Fibroblast of villous mesenchyme (primary cell): ENCODE data around the gene ACVR1. TPM values are rescaled to one million over a fixed set of nuclear protein-coding genes. Genes with fewer than 3 reads are reported as not detected.

Source experiments
- DNase-seq: peaks from one replicate; pipeline ENCODE4 v3.0.0-alpha.2; 2010; ENCODE audit warnings: low read depth
- H3K4me3 ChIP-seq: 2 replicates; pipeline ENCODE4 v1.5.1; 2011; ENCODE audit warnings: low read depth, mild to moderate bottlenecking, low read length
- total RNA-seq: library from RNA; depleted of rRNA; stranded (reverse); fragments of >200 nt; gene quantifications from 2 replicates; pipeline ENCODE4 v1.2.3, GENCODE V29; 2012
- TF ChIP-seq, protein P1 (sequence below): IDR thresholded peaks from 2 replicates; pipeline ENCODE4 v1.5.1; 2012; ENCODE audit warnings: low read depth, mild to moderate bottlenecking, low read length; ENCODE audit not compliant: insufficient read depth

The ACVR1 gene
- total RNA-seq, 1 donor, result 44.9 TPM

DNA sequence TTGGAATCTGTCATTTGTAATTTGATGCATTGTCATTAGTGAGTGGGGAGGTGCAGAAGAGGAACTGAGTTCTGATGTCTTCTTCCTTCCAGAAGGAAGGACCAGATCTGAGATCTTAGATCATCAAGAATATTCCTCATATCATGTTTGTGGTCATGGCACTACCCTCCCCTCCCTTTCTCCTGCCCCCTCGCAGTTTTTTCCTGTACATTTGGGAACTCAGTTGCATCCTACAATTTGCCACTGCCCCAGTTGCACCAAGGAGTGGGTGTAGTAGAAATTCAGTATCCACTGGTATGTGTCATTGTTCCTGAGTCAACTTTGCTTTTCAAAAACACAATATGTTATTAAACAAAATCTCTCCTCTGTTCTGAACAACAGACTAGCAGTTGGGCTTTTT, 26.6 kb upstream of the ACVR1 start:
- H3K4me3 ChIP-seq, result no peak overlapping the region
- TF ChIP-seq, protein P1, sequence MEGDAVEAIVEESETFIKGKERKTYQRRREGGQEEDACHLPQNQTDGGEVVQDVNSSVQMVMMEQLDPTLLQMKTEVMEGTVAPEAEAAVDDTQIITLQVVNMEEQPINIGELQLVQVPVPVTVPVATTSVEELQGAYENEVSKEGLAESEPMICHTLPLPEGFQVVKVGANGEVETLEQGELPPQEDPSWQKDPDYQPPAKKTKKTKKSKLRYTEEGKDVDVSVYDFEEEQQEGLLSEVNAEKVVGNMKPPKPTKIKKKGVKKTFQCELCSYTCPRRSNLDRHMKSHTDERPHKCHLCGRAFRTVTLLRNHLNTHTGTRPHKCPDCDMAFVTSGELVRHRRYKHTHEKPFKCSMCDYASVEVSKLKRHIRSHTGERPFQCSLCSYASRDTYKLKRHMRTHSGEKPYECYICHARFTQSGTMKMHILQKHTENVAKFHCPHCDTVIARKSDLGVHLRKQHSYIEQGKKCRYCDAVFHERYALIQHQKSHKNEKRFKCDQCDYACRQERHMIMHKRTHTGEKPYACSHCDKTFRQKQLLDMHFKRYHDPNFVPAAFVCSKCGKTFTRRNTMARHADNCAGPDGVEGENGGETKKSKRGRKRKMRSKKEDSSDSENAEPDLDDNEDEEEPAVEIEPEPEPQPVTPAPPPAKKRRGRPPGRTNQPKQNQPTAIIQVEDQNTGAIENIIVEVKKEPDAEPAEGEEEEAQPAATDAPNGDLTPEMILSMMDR, result no peak
- no peak for DNase-seq

- TF ChIP-seq, protein P1, result peak; percentile 39
- DNase-seq, result no peak
- no peak overlapping the region for H3K4me3 ChIP-seq
Measured at GRCh38 chr2:157901325-157901724, 25.2 kb upstream of the ACVR1 start.

DNA sequence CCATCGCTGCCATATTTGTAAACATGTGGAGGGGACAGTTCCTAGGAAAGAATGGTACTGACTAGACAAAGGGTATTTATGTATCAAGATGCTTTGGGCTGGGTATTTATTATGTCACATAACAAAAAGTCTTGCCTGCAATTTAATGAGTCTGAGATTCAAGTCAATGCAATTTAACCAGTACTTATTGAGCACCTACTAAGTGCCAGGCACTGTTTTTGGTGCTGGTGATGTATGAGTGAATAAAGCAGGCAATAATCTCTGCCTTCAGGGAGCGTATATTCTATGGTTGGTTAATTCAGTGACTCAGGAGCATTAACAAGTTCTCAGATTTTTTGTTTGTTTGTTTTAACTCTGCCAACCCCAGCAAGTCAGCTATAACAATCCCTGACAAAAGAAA, 24.6 kb upstream of the ACVR1 start:
- DNase-seq, result no peak
- no peak overlapping the region for H3K4me3 ChIP-seq
- TF ChIP-seq, protein P1, result no peak

DNA sequence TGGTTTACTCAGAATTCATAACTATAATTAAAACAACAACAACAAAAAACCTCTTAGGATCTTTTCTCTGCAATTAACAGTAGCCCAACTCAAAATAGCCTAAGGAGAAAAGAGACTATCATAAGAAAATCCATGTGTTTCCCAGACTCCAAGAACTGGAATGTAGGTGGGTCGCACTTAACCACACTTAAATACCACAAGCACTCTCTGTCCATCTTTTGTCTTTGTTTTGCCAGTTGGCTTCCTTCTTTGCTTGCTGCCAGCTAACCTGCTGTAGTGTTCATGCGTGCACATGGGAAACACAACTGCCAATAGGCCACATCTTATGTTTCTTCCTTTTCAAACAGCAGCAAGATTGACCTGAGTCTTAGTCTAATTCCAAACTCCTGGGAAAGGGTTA, 24.1 kb upstream of the ACVR1 start:
- DNase-seq, result no peak
- TF ChIP-seq, protein P1, result no peak
- H3K4me3 ChIP-seq, result no peak overlapping the region

DNA sequence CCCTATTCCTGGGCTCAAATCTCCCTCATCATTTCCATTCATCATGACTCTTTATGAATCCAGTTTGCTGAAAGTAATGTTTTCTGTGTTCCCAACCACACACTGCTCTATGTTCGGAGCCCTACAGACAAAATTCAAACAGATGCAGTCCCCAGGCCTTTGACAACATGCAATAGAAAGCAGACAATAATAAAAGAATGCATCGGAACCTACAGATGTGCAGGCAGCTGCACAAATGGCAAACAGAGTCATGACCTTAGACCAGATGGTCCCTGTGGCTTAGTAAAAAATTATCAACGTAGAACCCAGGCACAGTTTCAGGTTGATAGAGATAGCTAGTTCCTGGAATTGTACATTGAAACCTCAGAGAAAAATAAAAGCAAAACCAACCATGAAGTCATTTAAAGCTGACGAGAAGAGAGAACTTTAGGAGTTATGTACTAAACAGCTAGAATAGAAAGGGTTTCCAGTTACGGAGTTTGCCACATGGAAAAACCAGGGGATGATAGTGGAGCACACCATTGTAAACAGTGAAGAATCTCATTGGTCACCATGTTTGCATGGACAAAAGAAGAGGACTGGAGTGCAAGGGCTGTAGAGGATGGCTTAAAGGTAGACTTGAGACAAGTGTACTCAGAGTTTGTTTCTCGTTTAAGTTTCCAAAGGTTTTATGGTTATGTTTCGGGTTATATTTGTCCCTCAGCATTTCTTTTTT, 23.2 kb upstream of the ACVR1 start:
- no peak overlapping the region for H3K4me3 ChIP-seq
- no peak for DNase-seq
- TF ChIP-seq, protein P1, result no peak

DNA sequence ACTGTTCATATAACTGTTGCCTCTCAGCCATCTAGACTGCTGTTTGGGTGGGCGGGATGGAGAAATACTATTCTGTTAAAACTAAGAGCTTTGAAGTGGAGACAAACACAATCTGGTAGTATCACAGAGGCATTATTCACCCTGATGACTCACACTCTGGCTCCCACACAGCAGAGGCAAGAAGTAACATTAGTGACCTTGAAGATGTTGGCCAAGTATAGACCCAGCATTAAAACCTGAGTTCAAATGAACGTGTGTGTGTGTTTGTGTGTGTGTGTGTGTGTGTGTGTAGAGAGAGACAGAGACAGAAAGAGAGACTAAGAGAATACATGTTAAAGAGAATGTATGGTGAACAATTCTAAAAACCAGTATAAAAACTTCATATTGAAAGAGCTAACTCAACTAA, 22.5 kb upstream of the ACVR1 start:
- H3K4me3 ChIP-seq, result no peak overlapping the region
- peak; percentile 80 for DNase-seq
- TF ChIP-seq, protein P1, result no peak
